PC-9 (cell line): ENCODE results near the gene ESPN.

Experiments used
- CTCF ChIP-seq: fragments of 200-600 bp; sonication (generic); conservative IDR thresholded peaks from 2 replicates; pipeline ENCODE4 v1.6.1; 2017; ENCODE audit warnings: mixed run types, antibody characterized with exemption, mild to moderate bottlenecking, moderate library complexity
- EZH2 ChIP-seq: fragments of 200-600 bp; sonication (generic); IDR thresholded peaks from 2 replicates; pipeline ENCODE4 v1.8.0; 2017; ENCODE audit warnings: antibody characterized with exemption, low read depth

GRCh38 chr1:6467744-6468688 lies 43.4 kb downstream of the ESPN start:
- TF ChIP-seq CTCF (no peak), EZH2 (no peak)
